GM12872 (cell line): Measurements from ENCODE around the gene ZCWPW2.

Experiments
- CTCF ChIP-seq: IDR thresholded peaks from 3 replicates; pipeline ENCODE4 v1.5.1; 2011; ENCODE audit warnings: low read depth, mild to moderate bottlenecking, low read length, moderate library complexity; ENCODE audit not compliant: insufficient read depth

ZCWPW2 gene

GRCh38 chr3:28544236-28544635 lies 195.7 kb downstream of the ZCWPW2 start:
- TF ChIP-seq CTCF: no peak

GRCh38 chr3:28544831-28545230 lies 196.3 kb downstream of the ZCWPW2 start:
- TF ChIP-seq CTCF: no peak

GRCh38 chr3:28547677-28548076 lies 199.2 kb downstream of the ZCWPW2 start:
- TF ChIP-seq CTCF: no peak

GRCh38 chr3:28553175-28553574 lies 204.7 kb downstream of the ZCWPW2 start:
- TF ChIP-seq CTCF: no peak

- no peak for TF ChIP-seq CTCF
Measured at GRCh38 chr3:28556195-28556594, 207.7 kb downstream of the ZCWPW2 start.

GRCh38 chr3:28564211-28564610 lies 215.7 kb downstream of the ZCWPW2 start:
- TF ChIP-seq CTCF: no peak

- no peak for TF ChIP-seq CTCF
Measured at GRCh38 chr3:28569357-28569756, 220.8 kb downstream of the ZCWPW2 start.

GRCh38 chr3:28574036-28574435 lies 225.5 kb downstream of the ZCWPW2 start:
- TF ChIP-seq CTCF: no peak
